OCI-LY7 (cell line): ENCODE results near the gene CCDC152. TPM values are rescaled to one million over a fixed set of nuclear protein-coding genes. Genes with fewer than 3 reads are reported as not detected.

ENCODE experiments used
- BruUV-seq: library from RNA; stranded (reverse); fragments of 400-500 nt; replicated peaks from 2 replicates; lab custom pipeline; 2021; lab: Mats Ljungman, UMichigan
- CTCF ChIA-PET: fragments of 300-600 bp; sonication (Branson Sonifier 250); formaldehyde crosslinking; loops from one replicate; lab custom pipeline; 2022; ENCODE audit warnings: antibody characterized with exemption; ENCODE audit not compliant: unreplicated experiment; lab: Charles Lee
- POLR2A ChIA-PET: fragments of 300-600 bp; sonication (Branson Sonifier 250); formaldehyde crosslinking; loops from one replicate; lab custom pipeline; 2022; ENCODE audit warnings: antibody characterized with exemption; lab: Charles Lee
- DNase-seq: peaks from one replicate; pipeline ENCODE4 v3.0.0-alpha.2; 2015; ENCODE audit warnings: low spot score
- H2AFZ ChIP-seq: fragments of 200-600 bp; sonication (generic), shearing (Covaris generic); 2 replicates; pipeline ENCODE4 v1.6.1; 2014; ENCODE audit warnings: mild to moderate bottlenecking, antibody characterized with exemption, low read length, moderate library complexity
- H3K27ac ChIP-seq: fragments of 200-600 bp; sonication (generic); 2 replicates; pipeline ENCODE4 v1.5.1; 2014; ENCODE audit warnings: mixed run types, low read depth, mild to moderate bottlenecking, moderate library complexity, low read length, inconsistent platforms; ENCODE audit not compliant: poor library complexity, severe bottlenecking
- H3K36me3 ChIP-seq: fragments of 200-600 bp; sonication (generic); 2 replicates; pipeline ENCODE4 v1.6.1; 2014; ENCODE audit warnings: mild to moderate bottlenecking, antibody characterized with exemption, low read length, moderate library complexity, mixed read lengths; ENCODE audit not compliant: insufficient read depth
- H3K4me1 ChIP-seq: fragments of 200-600 bp; sonication (generic); 2 replicates; pipeline ENCODE4 v1.5.1; 2014; ENCODE audit warnings: mild to moderate bottlenecking, low read length; ENCODE audit not compliant: insufficient read depth, poor library complexity, severe bottlenecking
- H3K4me2 ChIP-seq: fragments of 200-600 bp; sonication (generic); 2 replicates; pipeline ENCODE4 v1.6.1; 2014; ENCODE audit warnings: mild to moderate bottlenecking, low read length
- H3K4me3 ChIP-seq: fragments of 200-600 bp; sonication (generic); 2 replicates; pipeline ENCODE4 v1.5.1; 2014; ENCODE audit warnings: mild to moderate bottlenecking, low read depth, low read length; ENCODE audit not compliant: poor library complexity, severe bottlenecking
- H3K79me2 ChIP-seq: fragments of 200-600 bp; sonication (generic); 2 replicates; pipeline ENCODE4 v1.6.1; 2016; ENCODE audit warnings: low read depth, mild to moderate bottlenecking, low read length, moderate library complexity, mixed read lengths; ENCODE audit not compliant: insufficient read depth
- H3K9me2 ChIP-seq: fragments of 200-600 bp; sonication (generic); 2 replicates; pipeline ENCODE4 v1.6.1; 2016; ENCODE audit warnings: mild to moderate bottlenecking, low read length, mixed read lengths; ENCODE audit not compliant: insufficient read depth
- H3K9me3 ChIP-seq: fragments of 200-600 bp; sonication (generic); 2 replicates; pipeline ENCODE4 v1.6.1; 2014; ENCODE audit warnings: mild to moderate bottlenecking, mixed run types, low read length, mixed read lengths
- H4K20me1 ChIP-seq: fragments of 200-600 bp; sonication (generic); 2 replicates; pipeline ENCODE4 v1.6.1; 2014; ENCODE audit warnings: mild to moderate bottlenecking, antibody characterized with exemption, low read length, moderate library complexity, mixed read lengths; ENCODE audit not compliant: insufficient read depth
- CTCF ChIP-seq: fragments of 200-600 bp; sonication (generic); conservative IDR thresholded peaks from 2 replicates; pipeline ENCODE4 v1.5.1; 2014; ENCODE audit warnings: mild to moderate bottlenecking, antibody characterized with exemption, low read length, moderate library complexity, mixed read lengths
- EZH2phosphoT487 ChIP-seq: fragments of 200-600 bp; sonication (generic); IDR thresholded peaks from 2 replicates; pipeline ENCODE4 v1.6.1; 2018; ENCODE audit warnings: low read depth, borderline replicate concordance, mild to moderate bottlenecking, mixed run types, antibody characterized with exemption, low read length, moderate library complexity, mixed read lengths
- intact Hi-C: fragments of 100-400 bp; cut with micrococcal nuclease; formaldehyde crosslinking; loops from one replicate; pipeline ENCODE4 v1.10.0; 2022; ENCODE audit not compliant: unreplicated experiment
- total RNA-seq, 2 experiments: library from RNA; depleted of rRNA in 1 of 2; stranded (reverse); fragments of >200 nt in 1 of 2; shearing (Covaris generic) in 1 of 2; gene quantifications; 2 replicates each; pipeline ENCODE4 v1.2.3, GENCODE V29; 2014 to 2022

CCDC152 gene
- total RNA-seq, 2 experiments from 2014 or later, result not detected

GRCh38 chr5:42851481-42851880 is 94.9 kb downstream of the CCDC152 start:
- H3K9me2 ChIP-seq, result no peaks in the 10 kb centered on the region
- H3K36me3 ChIP-seq, result no peaks in the 10 kb centered on the region
- H3K4me2 ChIP-seq, result no peak overlapping the region
- intact Hi-C loops, result no loop called here
- no peak overlapping the region for H3K27ac ChIP-seq
- DNase-seq, result no peak
- H2AFZ ChIP-seq, result no peak overlapping the region
- TF ChIP-seq CTCF (no peak), EZH2phosphoT487 (no peak)
- ChIA-PET CTCF (no interaction called here), POLR2A (interaction anchor here (0.7 kb wide), 1 partner anchor 31 kb away, joined by 3 read pairs; no protein-coding TSS in a partner anchor)
- H4K20me1 ChIP-seq, result no peaks in the 10 kb centered on the region
- H3K79me2 ChIP-seq, result no peaks in the 10 kb centered on the region
- H3K4me1 ChIP-seq, result no peaks in the 10 kb centered on the region
- H3K4me3 ChIP-seq, result no peak overlapping the region
- H3K9me3 ChIP-seq, result no peaks in the 10 kb centered on the region
- no TSS peak for BruUV-seq

Other genes starting within 250 kb of the CCDC152 start
- 0.13 TPM in 1 of 2 replicates, not detected in the other for gene SELENOP, start 55.1 kb downstream of the CCDC152 start, total RNA-seq (2014; rRNA removed; shearing (Covaris generic))
- not detected in 2 replicates for gene SELENOP, start 55.1 kb downstream of the CCDC152 start, total RNA-seq (2022)